ENCODE data around the gene SDK1.

Gene SDK1

GRCh38 chr7:4139656-4140625, 838.9 kb downstream of the SDK1 start:
- Histone ChIP-seq H3K9ac (no peak overlapping the region), H3K4me2 (ENCODE audit: low read length) (no peak overlapping the region), H3K36me3 (ENCODE audit: control insufficient read depth, insufficient read depth, low read length) (no peaks in the 10 kb centered on the region), H3K4me1 (no peaks in the 10 kb centered on the region), H3K79me2 (no peaks in the 10 kb centered on the region), H3K27me3 (ENCODE audit: control insufficient read depth, insufficient read depth, low read length) (no peaks in the 10 kb centered on the region), H3K27ac (no peak overlapping the region), H3K4me3 (ENCODE audit: low read depth, low read length) (no peak overlapping the region), H2AFZ (no peak overlapping the region), H3K9me3 (ENCODE audit: control insufficient read depth, low read length) (no peaks in the 10 kb centered on the region)
- no peak for TF ChIP-seq CTCF (IDR thresholded peaks at IDR 0.05)

GRCh38 chr7:4140933-4141332, 839.9 kb downstream of the SDK1 start:
- no peak overlapping the region for H3K4me3 ChIP-seq (ENCODE audit: low read depth, low read length)
- TF ChIP-seq CTCF (IDR thresholded peaks at IDR 0.05) = no peak
- H3K27ac ChIP-seq = no peak overlapping the region
- H3K9me3 ChIP-seq (ENCODE audit: control insufficient read depth, low read length) = no peaks in the 10 kb centered on the region
- no peak overlapping the region for H3K9ac ChIP-seq
- no peak overlapping the region for H3K4me2 ChIP-seq (ENCODE audit: low read length)
- H3K36me3 ChIP-seq (ENCODE audit: control insufficient read depth, insufficient read depth, low read length) = no peaks in the 10 kb centered on the region
- H3K27me3 ChIP-seq (ENCODE audit: control insufficient read depth, insufficient read depth, low read length) = no peaks in the 10 kb centered on the region
- no peaks in the 10 kb centered on the region for H3K4me1 ChIP-seq
- no peak overlapping the region for H2AFZ ChIP-seq
- no peaks in the 10 kb centered on the region for H3K79me2 ChIP-seq

- Histone ChIP-seq H3K4me1 (no peaks in the 10 kb centered on the region), H2AFZ (no peak overlapping the region), H3K9ac (no peak overlapping the region), H3K27ac (no peak overlapping the region), H3K4me2 (ENCODE audit: low read length) (no peak overlapping the region), H3K27me3 (ENCODE audit: control insufficient read depth, insufficient read depth, low read length) (no peaks in the 10 kb centered on the region), H3K9me3 (ENCODE audit: control insufficient read depth, low read length) (no peaks in the 10 kb centered on the region), H3K4me3 (ENCODE audit: low read depth, low read length) (no peak overlapping the region), H3K79me2 (no peaks in the 10 kb centered on the region), H3K36me3 (ENCODE audit: control insufficient read depth, insufficient read depth, low read length) (no peaks in the 10 kb centered on the region)
- no peak for TF ChIP-seq CTCF (IDR thresholded peaks at IDR 0.05)
Observed at GRCh38 chr7:4143006-4143405, 842.0 kb downstream of the SDK1 start.

GRCh38 chr7:4143511-4144171, 842.6 kb downstream of the SDK1 start:
- Histone ChIP-seq H3K9ac (no peak overlapping the region), H3K4me2 (ENCODE audit: low read length) (no peak overlapping the region), H3K9me3 (ENCODE audit: control insufficient read depth, low read length) (no peaks in the 10 kb centered on the region), H3K4me1 (no peaks in the 10 kb centered on the region), H3K27me3 (ENCODE audit: control insufficient read depth, insufficient read depth, low read length) (no peaks in the 10 kb centered on the region), H3K4me3 (ENCODE audit: low read depth, low read length) (no peak overlapping the region), H3K27ac (no peak overlapping the region), H3K79me2 (no peaks in the 10 kb centered on the region), H2AFZ (no peak overlapping the region), H3K36me3 (ENCODE audit: control insufficient read depth, insufficient read depth, low read length) (no peaks in the 10 kb centered on the region)
- TF ChIP-seq CTCF (IDR thresholded peaks at IDR 0.05) = no peak

All from parathyroid adenoma (tissue), 2 donors.